ENCODE results near the gene ALOX12B. TPM values are rescaled to one million over a fixed set of nuclear protein-coding genes. Genes with fewer than 3 reads are reported as not detected.

The ALOX12B gene
- total RNA-seq, 2 donors from 2014 or later: 0.95 to 1.2 TPM

GRCh38 chr17:8048736-8049135 is 38.8 kb downstream of the ALOX12B start:
- Histone ChIP-seq H3K9me3 (ENCODE audit: control insufficient read depth, low read length) (no peaks in the 10 kb centered on the region), H3K9ac (ENCODE audit: extremely low read depth, low read length, poor library complexity, severe bottlenecking) (no peak overlapping the region), H3K4me1 (ENCODE audit: control insufficient read depth, insufficient read depth, low read length) (no peaks in the 10 kb centered on the region), H3K36me3 (ENCODE audit: control insufficient read depth, insufficient read depth, low read length) (no peaks in the 10 kb centered on the region), H3K27me3 (ENCODE audit: control insufficient read depth, insufficient read depth, low read length, poor library complexity, severe bottlenecking) (peaks cover 36% of the 10 kb centered on the region), H3K4me3 (ENCODE audit: low read length) (no peak overlapping the region), H3K27ac (ENCODE audit: low read depth, low read length) (no peak overlapping the region)
- H3K4me1 Mint-ChIP-seq: no peaks in the 10 kb centered on the region
- no peak overlapping the region for H3K27ac Mint-ChIP-seq
- no peak overlapping the region for H3K4me3 Mint-ChIP-seq
- WGBS, 2 experiments (ENCODE audit: insufficient coverage in 1 of 2, insufficient read length in 1 of 2): 89 to 92% methylated on average over 2 to 8 of the region's 8 CpGs
- H3K9me3 Mint-ChIP-seq: no peaks in the 10 kb centered on the region
- H3K36me3 Mint-ChIP-seq (ENCODE audit: low read depth): no peaks in the 10 kb centered on the region
- peaks cover 58% of the 10 kb centered on the region for H3K27me3 Mint-ChIP-seq (ENCODE audit: insufficient read depth)
- DNase-seq: no peak
- no peak for TF ChIP-seq CTCF (conservative IDR thresholded peaks at IDR 0.05)

GRCh38 chr17:8048236-8048635 is 39.3 kb downstream of the ALOX12B start:
- Mint-ChIP-seq H3K9me3 (no peaks in the 10 kb centered on the region), H3K27me3 (ENCODE audit: insufficient read depth) (peaks cover 60% of the 10 kb centered on the region), H3K4me3 (no peak overlapping the region), H3K36me3 (ENCODE audit: low read depth) (no peaks in the 10 kb centered on the region), H3K4me1 (no peaks in the 10 kb centered on the region), H3K27ac (no peak overlapping the region)
- Histone ChIP-seq H3K36me3 (ENCODE audit: control insufficient read depth, insufficient read depth, low read length) (no peaks in the 10 kb centered on the region), H3K9ac (ENCODE audit: extremely low read depth, low read length, poor library complexity, severe bottlenecking) (no peak overlapping the region), H3K4me1 (ENCODE audit: control insufficient read depth, insufficient read depth, low read length) (no peaks in the 10 kb centered on the region), H3K27me3 (ENCODE audit: control insufficient read depth, insufficient read depth, low read length, poor library complexity, severe bottlenecking) (peaks cover 36% of the 10 kb centered on the region), H3K4me3 (ENCODE audit: low read length) (no peak overlapping the region), H3K9me3 (ENCODE audit: control insufficient read depth, low read length) (no peaks in the 10 kb centered on the region), H3K27ac (ENCODE audit: low read depth, low read length) (no peak overlapping the region)
- DNase-seq: no peak
- no peak for TF ChIP-seq CTCF (conservative IDR thresholded peaks at IDR 0.05)
- WGBS, 2 experiments (ENCODE audit: insufficient coverage in 1 of 2, insufficient read length in 1 of 2): 92 to 93% methylated on average over 11 to 12 of the region's 12 CpGs

- DNase-seq: no peak
- 90 to 94% methylated on average over 4 of the region's 4 CpGs for WGBS, 2 experiments (ENCODE audit: insufficient coverage in 1 of 2, insufficient read length in 1 of 2)
- no peaks in the 10 kb centered on the region for H3K4me1 ChIP-seq (ENCODE audit: control insufficient read depth, insufficient read depth, low read length)
- Mint-ChIP-seq H3K9me3 (no peaks in the 10 kb centered on the region), H3K27me3 (ENCODE audit: insufficient read depth) (peaks cover 64% of the 10 kb centered on the region), H3K4me3 (no peak overlapping the region), H3K4me1 (no peaks in the 10 kb centered on the region), H3K27ac (no peak overlapping the region), H3K36me3 (ENCODE audit: low read depth) (no peaks in the 10 kb centered on the region)
- no peak overlapping the region for H3K27ac ChIP-seq (ENCODE audit: low read depth, low read length)
- H3K4me3 ChIP-seq (ENCODE audit: low read length): no peak overlapping the region
- no peak for TF ChIP-seq CTCF (conservative IDR thresholded peaks at IDR 0.05)
- no peaks in the 10 kb centered on the region for H3K9me3 ChIP-seq (ENCODE audit: control insufficient read depth, low read length)
- peaks cover 36% of the 10 kb centered on the region for H3K27me3 ChIP-seq (ENCODE audit: control insufficient read depth, insufficient read depth, low read length, poor library complexity, severe bottlenecking)
- H3K9ac ChIP-seq (ENCODE audit: extremely low read depth, low read length, poor library complexity, severe bottlenecking): no peak overlapping the region
- H3K36me3 ChIP-seq (ENCODE audit: control insufficient read depth, insufficient read depth, low read length): no peaks in the 10 kb centered on the region
Observed at GRCh38 chr17:8047769-8048110, 39.8 kb downstream of the ALOX12B start.
